ENCODE results near the gene SYNGR2.

GRCh38 chr17:78124081-78124835, 44.1 kb upstream of the SYNGR2 start:
- TF ChIP-seq POLR2A (IDR thresholded peaks at IDR 0.05; ENCODE audit: low read length) = no peak
- TF ChIP-seq GATA1 (IDR thresholded peaks at IDR 0.05; ENCODE audit: low read depth, low read length) = no peak
